SJSA1 (cell line): ENCODE results near the gene KLK14. TPM values are rescaled to one million over a fixed set of nuclear protein-coding genes. Genes with fewer than 3 reads are reported as not detected.

ENCODE experiments used
- DNase-seq, 2 experiments: peaks; one replicate each; pipeline ENCODE4 v3.0.0-alpha.2; 2015 to 2020; ENCODE audit warnings: low spot score in 2 of 2, low read depth in 1 of 2
- H3K27ac ChIP-seq: fragments of 250-450 bp; sonication (Bioruptor Pico); 2 replicates; pipeline ENCODE4 v1.5.1; 2020; ENCODE audit warnings: mild to moderate bottlenecking, moderate library complexity
- H3K27me3 ChIP-seq: fragments of 250-450 bp; sonication (Bioruptor Pico); replicated peaks from 2 replicates; pipeline ENCODE4 v1.5.1; 2020; ENCODE audit warnings: mild to moderate bottlenecking, moderate library complexity
- H3K36me3 ChIP-seq: fragments of 250-450 bp; sonication (Bioruptor Pico); 2 replicates; pipeline ENCODE4 v1.5.1; 2020; ENCODE audit warnings: mild to moderate bottlenecking
- H3K4me1 ChIP-seq: fragments of 250-450 bp; sonication (Bioruptor Pico); replicated peaks from 2 replicates; pipeline ENCODE4 v1.6.1; 2021; ENCODE audit warnings: mild to moderate bottlenecking
- H3K4me3 ChIP-seq: fragments of 250-450 bp; sonication (Bioruptor Pico); 2 replicates; pipeline ENCODE4 v1.5.1; 2020; ENCODE audit warnings: mild to moderate bottlenecking
- H3K9me3 ChIP-seq: fragments of 250-450 bp; sonication (Bioruptor Pico); replicated peaks from 2 replicates; pipeline ENCODE4 v1.5.1; 2020; ENCODE audit warnings: mild to moderate bottlenecking
- total RNA-seq: library from RNA; depleted of rRNA; stranded (reverse); fragments of >200 nt; shearing (Covaris generic); gene quantifications from 2 replicates; pipeline ENCODE4 v1.2.3, GENCODE V29; 2014

KLK14 gene
- total RNA-seq, 1 experiment from 2014 or later: not detected

GRCh38 chr19:51089786-51090185 is 7.1 kb upstream of the KLK14 start:
- DNase-seq: no peak
- H3K27me3 ChIP-seq: no peaks in the 10 kb centered on the region
- no peak overlapping the region for H3K27ac ChIP-seq
- H3K36me3 ChIP-seq: no peaks in the 10 kb centered on the region
- no peaks in the 10 kb centered on the region for H3K9me3 ChIP-seq
- no peak overlapping the region for H3K4me3 ChIP-seq
- no peaks in the 10 kb centered on the region; the same call in 1 of the 2 replicates for H3K4me1 ChIP-seq

GRCh38 chr19:51086153-51086850 is 3.6 kb upstream of the KLK14 start:
- no peak overlapping the region for H3K4me3 ChIP-seq
- H3K27ac ChIP-seq: no peak overlapping the region
- H3K27me3 ChIP-seq: peaks cover 3% of the 10 kb centered on the region; the same call in 1 of the 2 replicates
- H3K4me1 ChIP-seq: no peaks in the 10 kb centered on the region
- H3K36me3 ChIP-seq: no peaks in the 10 kb centered on the region
- H3K9me3 ChIP-seq: no peaks in the 10 kb centered on the region
- no peak for DNase-seq

DNA sequence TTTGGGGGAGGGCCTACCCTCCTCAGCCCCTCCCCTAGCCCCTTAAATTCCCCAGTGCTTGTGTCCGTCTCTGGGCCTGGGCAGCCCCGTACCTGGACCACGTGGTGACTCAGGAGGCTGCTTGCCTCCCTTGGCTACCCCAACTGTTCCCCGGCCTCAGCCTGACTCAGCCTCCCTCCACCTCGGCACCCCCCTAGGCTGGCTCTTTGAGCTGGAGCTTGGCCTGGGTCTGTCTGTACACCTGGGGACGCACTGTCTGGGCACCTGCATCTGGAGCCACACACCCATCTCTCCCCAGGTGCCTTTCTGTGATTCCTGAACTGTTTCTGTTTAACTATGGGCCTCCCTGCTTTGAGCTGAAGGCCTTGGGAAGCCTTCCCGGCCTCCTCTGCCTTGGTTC is 1.8 kb upstream of the KLK14 start:
- H3K27me3 ChIP-seq: peaks cover 3% of the 10 kb centered on the region; the same call in 1 of the 2 replicates
- H3K27ac ChIP-seq: no peak overlapping the region
- H3K4me1 ChIP-seq: no peaks in the 10 kb centered on the region
- no peak overlapping the region for H3K4me3 ChIP-seq
- no peak for DNase-seq
- H3K36me3 ChIP-seq: no peaks in the 10 kb centered on the region
- H3K9me3 ChIP-seq: no peaks in the 10 kb centered on the region

DNA sequence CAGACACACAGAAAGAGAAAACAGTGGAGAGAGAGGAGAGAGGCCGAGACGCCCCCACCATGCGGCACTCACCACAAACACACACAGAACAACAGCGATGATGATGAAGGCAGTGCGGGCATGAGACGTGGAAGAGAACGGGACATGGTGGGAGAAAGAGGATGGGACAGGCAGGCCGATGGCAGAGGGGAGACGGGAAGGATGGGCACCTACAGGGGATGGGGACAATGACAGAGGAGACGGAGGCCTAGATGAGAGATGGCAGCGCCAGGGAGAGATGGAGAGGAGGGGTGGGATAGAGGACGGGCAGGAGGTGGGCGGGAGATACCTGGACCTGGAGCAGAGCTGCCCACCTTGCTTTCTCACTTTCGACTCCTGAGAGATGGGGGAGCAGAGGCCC is 1.1 kb upstream of the KLK14 start:
- no peak for DNase-seq
- no peak overlapping the region for H3K4me3 ChIP-seq
- peaks cover 3% of the 10 kb centered on the region; the same call in 1 of the 2 replicates for H3K27me3 ChIP-seq
- H3K9me3 ChIP-seq: no peaks in the 10 kb centered on the region
- H3K27ac ChIP-seq: no peak overlapping the region
- no peaks in the 10 kb centered on the region for H3K4me1 ChIP-seq
- no peaks in the 10 kb centered on the region for H3K36me3 ChIP-seq

DNA sequence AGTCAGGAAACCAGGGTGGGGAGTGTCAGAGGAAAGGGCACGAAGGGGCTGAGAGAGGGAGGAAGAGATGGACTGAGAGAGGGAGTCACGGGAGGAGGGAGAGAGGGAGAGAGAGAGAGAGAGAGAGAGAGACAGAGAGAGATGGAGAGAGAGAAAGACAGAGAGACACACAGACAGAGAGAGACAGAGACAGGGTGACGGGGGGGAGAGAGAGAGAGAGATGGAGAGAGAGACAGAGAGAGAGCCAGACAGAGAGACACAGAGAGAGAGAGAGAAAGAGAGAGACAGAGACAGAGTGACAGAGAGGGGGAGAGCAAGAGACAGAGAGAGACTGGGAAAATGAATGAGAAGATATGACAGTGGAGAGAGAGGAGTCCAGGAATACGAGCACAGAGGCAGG is 494 bp upstream of the KLK14 start:
- Histone ChIP-seq H3K27me3 (peaks cover 3% of the 10 kb centered on the region; the same call in 1 of the 2 replicates), H3K27ac (no peak overlapping the region), H3K36me3 (no peaks in the 10 kb centered on the region), H3K9me3 (no peaks in the 10 kb centered on the region), H3K4me1 (no peaks in the 10 kb centered on the region), H3K4me3 (no peak overlapping the region)
- no peak for DNase-seq

DNA sequence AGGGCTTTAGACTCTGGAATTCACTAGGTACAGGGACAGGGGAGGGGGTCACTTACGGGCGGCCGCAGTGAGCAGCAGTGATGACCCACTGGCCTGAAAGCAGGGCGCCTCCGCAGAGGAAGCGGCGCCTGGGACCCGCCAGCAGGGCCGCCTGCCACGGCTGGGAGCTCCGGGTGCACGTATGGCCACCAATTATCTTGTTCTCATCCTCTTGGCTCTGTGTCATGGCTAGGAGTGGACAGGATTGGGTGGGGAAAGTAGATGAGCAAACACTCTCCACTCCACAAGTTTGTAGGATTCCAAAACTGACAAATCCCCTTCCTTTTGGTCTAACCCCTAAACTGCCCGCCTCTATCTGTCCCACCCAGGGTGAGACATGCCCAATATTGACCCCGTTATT is 1.2 kb downstream of the KLK14 start:
- H3K4me1 ChIP-seq: no peaks in the 10 kb centered on the region
- H3K9me3 ChIP-seq: no peaks in the 10 kb centered on the region
- no peak for DNase-seq

DNA sequence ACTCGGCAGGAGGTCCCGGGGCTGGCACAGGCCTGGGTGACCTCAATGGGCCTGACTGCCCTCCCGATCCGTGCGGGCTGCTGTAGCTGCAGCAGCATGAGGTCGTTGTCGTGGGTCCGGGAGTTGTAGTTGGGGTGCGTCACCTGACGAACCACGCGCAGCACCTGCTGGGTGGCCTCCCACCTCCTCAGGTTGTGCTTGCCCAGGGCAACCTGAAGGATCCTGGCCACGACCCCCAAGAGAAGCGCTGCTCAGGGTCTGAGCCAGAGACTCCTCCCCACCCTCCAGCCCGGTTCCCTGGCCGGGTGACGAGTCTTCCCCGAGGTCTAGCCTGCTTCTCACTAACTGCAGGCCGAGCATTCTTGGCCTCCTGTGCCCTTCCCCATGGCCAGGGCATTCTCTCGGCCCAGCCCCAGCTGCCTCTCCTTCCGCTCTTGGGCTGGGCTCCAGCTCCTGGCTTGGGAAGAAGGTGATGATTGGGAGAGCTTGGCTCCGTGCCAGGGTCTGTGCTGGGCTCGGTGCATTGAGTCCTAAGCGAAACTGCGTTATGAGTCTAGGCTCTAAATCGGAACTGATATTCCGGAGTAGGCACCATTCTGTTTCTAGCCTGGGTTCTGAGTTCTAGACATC is 3.1 kb downstream of the KLK14 start:
- no peak for DNase-seq
- H3K27ac ChIP-seq: no peak overlapping the region

More for the DNA sequence above, 1.2 kb downstream of the KLK14 start:
- no peak overlapping the region for H3K27ac ChIP-seq
- H3K36me3 ChIP-seq: no peaks in the 10 kb centered on the region
- peaks cover 3% of the 10 kb centered on the region; the same call in 1 of the 2 replicates for H3K27me3 ChIP-seq
- no peak overlapping the region for H3K4me3 ChIP-seq

DNA sequence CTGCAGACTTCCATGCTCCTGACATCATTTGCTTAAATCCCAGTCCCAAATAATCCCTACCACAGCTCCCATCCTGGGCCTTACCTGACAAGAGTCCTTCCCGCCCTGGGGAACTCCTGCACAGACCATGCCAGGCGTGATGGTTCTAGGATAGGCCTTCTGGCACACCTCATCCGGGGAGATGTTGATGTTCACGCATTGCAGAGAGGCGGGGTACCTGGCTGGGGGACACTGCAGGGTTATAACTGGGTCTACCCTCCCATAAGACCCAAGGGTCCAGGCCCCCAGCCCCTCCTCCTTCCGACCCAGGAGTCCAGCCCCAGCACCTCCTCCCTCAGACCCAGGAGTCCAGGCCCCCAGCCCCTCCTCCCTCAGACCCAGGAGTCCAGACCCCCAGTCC is 4.0 kb downstream of the KLK14 start:
- Histone ChIP-seq H3K27ac (no peak overlapping the region), H3K4me1 (no peaks in the 10 kb centered on the region), H3K36me3 (no peaks in the 10 kb centered on the region), H3K27me3 (peaks cover 3% of the 10 kb centered on the region; the same call in 1 of the 2 replicates), H3K9me3 (no peaks in the 10 kb centered on the region), H3K4me3 (no peak overlapping the region)
- no peak for DNase-seq

More for the DNA sequence above, 3.1 kb downstream of the KLK14 start:
- H3K4me1 ChIP-seq: no peaks in the 10 kb centered on the region
- H3K4me3 ChIP-seq: no peak overlapping the region
- no peaks in the 10 kb centered on the region for H3K36me3 ChIP-seq
- H3K27me3 ChIP-seq: peaks cover 3% of the 10 kb centered on the region; the same call in 1 of the 2 replicates
- no peaks in the 10 kb centered on the region for H3K9me3 ChIP-seq

DNA sequence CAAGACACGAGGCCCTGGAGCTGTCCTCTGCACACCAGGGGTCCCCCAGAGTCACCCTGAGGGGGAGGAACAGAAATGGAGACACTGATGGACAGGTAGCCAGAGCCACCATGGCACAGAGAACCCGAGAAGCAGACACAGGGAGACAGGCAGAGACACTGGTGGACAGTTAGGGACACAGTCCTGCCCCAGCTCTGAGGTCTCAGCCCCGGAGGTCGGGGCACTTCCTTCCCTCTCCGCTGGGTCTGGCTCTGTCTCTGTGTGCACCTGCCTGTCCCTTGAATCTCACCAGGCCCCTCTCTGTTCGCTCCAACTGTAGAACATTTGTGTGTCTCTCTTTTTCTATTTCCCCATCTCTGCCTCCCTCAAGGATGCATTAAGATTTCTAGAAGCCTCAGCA is 4.6 kb downstream of the KLK14 start:
- no peaks in the 10 kb centered on the region for H3K9me3 ChIP-seq
- H3K36me3 ChIP-seq: no peaks in the 10 kb centered on the region
- no peak overlapping the region for H3K4me3 ChIP-seq
- no peak overlapping the region for H3K27ac ChIP-seq
- no peaks in the 10 kb centered on the region; the same call in 1 of the 2 replicates for H3K27me3 ChIP-seq
- no peaks in the 10 kb centered on the region for H3K4me1 ChIP-seq
- no peak for DNase-seq

- no peaks in the 10 kb centered on the region for H3K9me3 ChIP-seq
- H3K27me3 ChIP-seq: no peaks in the 10 kb centered on the region; the same call in 1 of the 2 replicates
- H3K27ac ChIP-seq: no peak overlapping the region
- no peaks in the 10 kb centered on the region for H3K36me3 ChIP-seq
- DNase-seq: no peak
- no peaks in the 10 kb centered on the region for H3K4me1 ChIP-seq
- no peak overlapping the region for H3K4me3 ChIP-seq
These were observed 6.0 kb downstream of the KLK14 start for GRCh38 chr19:51076631-51077213.

DNA sequence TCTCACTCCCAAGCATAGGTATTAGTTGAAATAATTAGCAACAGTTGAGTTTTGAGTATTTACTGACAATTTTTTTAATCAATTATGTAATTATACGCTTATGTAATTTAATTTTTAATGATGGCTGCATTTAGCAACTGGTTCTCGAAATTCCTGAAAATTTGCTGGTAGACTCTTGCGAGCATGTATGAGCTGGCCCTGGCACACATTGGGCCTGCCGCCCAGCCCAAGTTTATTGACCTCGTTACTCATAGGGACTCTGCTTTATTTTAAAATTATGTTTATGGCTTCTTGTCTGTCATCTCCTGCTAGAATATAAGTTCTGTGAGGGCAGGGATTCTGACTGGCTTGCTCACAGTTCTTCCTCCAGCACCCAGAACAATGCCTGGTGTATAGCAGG is 6.7 kb downstream of the KLK14 start:
- H3K36me3 ChIP-seq: no peaks in the 10 kb centered on the region
- no peak for DNase-seq
- H3K4me3 ChIP-seq: no peak overlapping the region
- H3K27ac ChIP-seq: no peak overlapping the region
- no peaks in the 10 kb centered on the region for H3K9me3 ChIP-seq
- no peaks in the 10 kb centered on the region for H3K4me1 ChIP-seq
- no peaks in the 10 kb centered on the region; the same call in 1 of the 2 replicates for H3K27me3 ChIP-seq

DNA sequence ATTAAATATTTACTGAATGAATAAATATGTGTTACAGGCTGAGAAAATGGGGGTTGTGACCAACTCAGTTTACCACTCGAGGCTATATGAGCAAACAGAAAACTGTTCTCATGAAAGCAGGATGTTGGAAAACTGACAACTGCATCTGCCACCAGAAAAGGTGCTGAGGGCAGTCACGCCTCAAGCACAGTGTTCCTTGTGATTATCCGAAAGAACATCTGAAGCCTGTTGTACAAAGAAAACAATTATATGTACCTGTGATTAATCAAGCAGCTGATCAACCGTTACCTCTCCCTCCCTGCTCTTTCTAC is 11.6 kb downstream of the KLK14 start:
- Histone ChIP-seq H3K4me1 (no peaks in the 10 kb centered on the region), H3K9me3 (no peaks in the 10 kb centered on the region), H3K27me3 (peaks cover 6% of the 10 kb centered on the region), H3K4me3 (no peak overlapping the region), H3K36me3 (no peaks in the 10 kb centered on the region), H3K27ac (no peak overlapping the region)
- no peak for DNase-seq

GRCh38 chr19:51070334-51071094 is 12.2 kb downstream of the KLK14 start:
- H3K4me1 ChIP-seq: no peaks in the 10 kb centered on the region
- no peak overlapping the region for H3K4me3 ChIP-seq
- no peak for DNase-seq
- H3K27ac ChIP-seq: no peak overlapping the region
- H3K27me3 ChIP-seq: peaks cover 6% of the 10 kb centered on the region
- H3K9me3 ChIP-seq: no peaks in the 10 kb centered on the region
- H3K36me3 ChIP-seq: no peaks in the 10 kb centered on the region
